Suprapubic skin (tissue), 4 donors: ENCODE data around the gene ZNHIT2.

Source experiments
- EP300 ChIP-seq: sonication (generic); formaldehyde crosslinking; IDR thresholded peaks from one replicate; pipeline ENCODE4 v1.6.1; 2017; ENCODE audit warnings: antibody characterized with exemption
- POLR2AphosphoS5 ChIP-seq, 3 donors: sonication (generic); formaldehyde crosslinking; IDR thresholded peaks; one replicate each; pipeline ENCODE4 v1.6.1; 2017; ENCODE audit warnings: antibody characterized with exemption in 3 of 3
- TF ChIP-seq, protein P1 (sequence below), 2 donors: fragments of 200-600 bp in 1 of 2; fragments of 450-650 bp in 1 of 2; sonication (generic) in 1 of 2; IDR thresholded peaks; one replicate each; pipeline ENCODE4 v1.5.1; 2016 to 2019; ENCODE audit warnings: antibody characterized with exemption in 2 of 2, mild to moderate bottlenecking in 1 of 2, moderate library complexity in 1 of 2

GRCh38 chr11:65132238-65132987 is 14.9 kb upstream of the ZNHIT2 start:
- TF ChIP-seq, protein P1, sequence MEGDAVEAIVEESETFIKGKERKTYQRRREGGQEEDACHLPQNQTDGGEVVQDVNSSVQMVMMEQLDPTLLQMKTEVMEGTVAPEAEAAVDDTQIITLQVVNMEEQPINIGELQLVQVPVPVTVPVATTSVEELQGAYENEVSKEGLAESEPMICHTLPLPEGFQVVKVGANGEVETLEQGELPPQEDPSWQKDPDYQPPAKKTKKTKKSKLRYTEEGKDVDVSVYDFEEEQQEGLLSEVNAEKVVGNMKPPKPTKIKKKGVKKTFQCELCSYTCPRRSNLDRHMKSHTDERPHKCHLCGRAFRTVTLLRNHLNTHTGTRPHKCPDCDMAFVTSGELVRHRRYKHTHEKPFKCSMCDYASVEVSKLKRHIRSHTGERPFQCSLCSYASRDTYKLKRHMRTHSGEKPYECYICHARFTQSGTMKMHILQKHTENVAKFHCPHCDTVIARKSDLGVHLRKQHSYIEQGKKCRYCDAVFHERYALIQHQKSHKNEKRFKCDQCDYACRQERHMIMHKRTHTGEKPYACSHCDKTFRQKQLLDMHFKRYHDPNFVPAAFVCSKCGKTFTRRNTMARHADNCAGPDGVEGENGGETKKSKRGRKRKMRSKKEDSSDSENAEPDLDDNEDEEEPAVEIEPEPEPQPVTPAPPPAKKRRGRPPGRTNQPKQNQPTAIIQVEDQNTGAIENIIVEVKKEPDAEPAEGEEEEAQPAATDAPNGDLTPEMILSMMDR (IDR thresholded peaks at IDR 0.05): no peak
- TF ChIP-seq POLR2AphosphoS5 (IDR thresholded peaks at IDR 0.05) (no peak), EP300 (no peak)
